ENCODE data around the gene MRPL4.
A peak's percentile ranks its signal among the peaks of the same experiment; 100 is the strongest.
"Not testable (repeated sequence)": the region's sequence is repeated elsewhere in the genome, so short reads cannot be mapped to it uniquely, and the experiment has no call there.

The MRPL4 gene

DNA sequence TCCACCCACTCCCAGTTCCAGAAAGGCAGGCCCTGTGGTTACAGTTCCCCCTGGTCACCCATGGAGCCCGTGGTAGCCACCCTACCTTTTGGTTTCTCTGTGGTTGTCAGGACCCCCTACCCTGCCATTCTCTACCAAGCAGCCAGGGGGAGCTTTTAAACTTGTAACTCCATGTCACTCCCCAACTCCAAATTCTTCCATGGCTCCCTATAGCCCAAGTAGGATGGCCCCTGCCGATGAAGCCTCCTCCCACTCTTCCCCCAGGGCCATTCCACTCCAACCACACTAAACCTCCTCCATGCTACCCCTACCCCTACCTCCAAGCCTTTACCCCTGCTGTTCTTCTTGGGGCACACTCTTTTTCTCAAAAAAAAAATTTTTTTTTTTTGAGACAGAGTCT lies 23.1 kb upstream of the MRPL4 start:
- TF ChIP-seq, protein P1, sequence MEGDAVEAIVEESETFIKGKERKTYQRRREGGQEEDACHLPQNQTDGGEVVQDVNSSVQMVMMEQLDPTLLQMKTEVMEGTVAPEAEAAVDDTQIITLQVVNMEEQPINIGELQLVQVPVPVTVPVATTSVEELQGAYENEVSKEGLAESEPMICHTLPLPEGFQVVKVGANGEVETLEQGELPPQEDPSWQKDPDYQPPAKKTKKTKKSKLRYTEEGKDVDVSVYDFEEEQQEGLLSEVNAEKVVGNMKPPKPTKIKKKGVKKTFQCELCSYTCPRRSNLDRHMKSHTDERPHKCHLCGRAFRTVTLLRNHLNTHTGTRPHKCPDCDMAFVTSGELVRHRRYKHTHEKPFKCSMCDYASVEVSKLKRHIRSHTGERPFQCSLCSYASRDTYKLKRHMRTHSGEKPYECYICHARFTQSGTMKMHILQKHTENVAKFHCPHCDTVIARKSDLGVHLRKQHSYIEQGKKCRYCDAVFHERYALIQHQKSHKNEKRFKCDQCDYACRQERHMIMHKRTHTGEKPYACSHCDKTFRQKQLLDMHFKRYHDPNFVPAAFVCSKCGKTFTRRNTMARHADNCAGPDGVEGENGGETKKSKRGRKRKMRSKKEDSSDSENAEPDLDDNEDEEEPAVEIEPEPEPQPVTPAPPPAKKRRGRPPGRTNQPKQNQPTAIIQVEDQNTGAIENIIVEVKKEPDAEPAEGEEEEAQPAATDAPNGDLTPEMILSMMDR (IDR thresholded peaks at IDR 0.05; ENCODE audit: low read depth, low read length, missing control alignments) = peak; percentile 60
- no peak overlapping the region for H3K4me3 ChIP-seq (replicated peaks; ENCODE audit: low read depth, low read length)
- DNase-seq (ENCODE audit: extremely low read depth, low read depth) = no peak

DNA sequence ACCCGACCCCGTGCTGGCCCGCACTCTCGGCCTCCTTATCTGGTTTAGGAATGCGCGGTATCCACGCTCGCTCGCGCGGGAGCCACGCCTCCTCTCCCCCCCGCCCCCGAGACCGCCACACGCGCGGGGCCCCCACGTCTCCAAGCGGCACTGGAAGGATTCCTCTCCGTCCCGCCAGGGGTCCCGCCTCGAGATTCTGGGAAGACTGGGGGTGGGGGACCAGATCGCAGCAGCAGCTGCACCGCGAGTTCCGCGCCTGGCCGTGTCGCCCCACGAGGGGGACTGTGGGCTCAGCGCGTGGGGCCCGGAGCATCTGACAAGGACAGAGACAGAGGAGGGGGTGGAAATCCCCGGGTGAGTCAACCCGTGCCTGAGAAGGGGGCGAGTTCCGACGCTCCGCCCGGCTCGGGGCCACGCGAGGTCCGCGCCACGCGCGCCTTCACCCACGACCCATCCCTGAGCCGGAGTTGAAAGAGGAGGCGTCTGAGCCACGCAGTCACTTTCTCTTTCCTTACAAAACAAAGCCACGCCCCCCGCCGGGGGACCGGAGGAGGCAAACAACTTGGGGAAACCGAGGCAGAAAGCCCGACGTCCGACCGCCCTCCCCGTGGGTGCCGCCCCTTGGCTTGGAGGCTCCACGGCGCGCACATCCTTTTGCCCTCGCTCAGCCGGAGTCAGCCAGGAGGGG lies 21.7 kb upstream of the MRPL4 start:
- H3K4me3 ChIP-seq (replicated peaks; ENCODE audit: low read depth, low read length) = peak overlapping the region; percentile 75
- TF ChIP-seq, protein P1 (IDR thresholded peaks at IDR 0.05; ENCODE audit: low read depth, low read length, missing control alignments) = no peak
- no peak for DNase-seq (ENCODE audit: extremely low read depth, low read depth)

DNA sequence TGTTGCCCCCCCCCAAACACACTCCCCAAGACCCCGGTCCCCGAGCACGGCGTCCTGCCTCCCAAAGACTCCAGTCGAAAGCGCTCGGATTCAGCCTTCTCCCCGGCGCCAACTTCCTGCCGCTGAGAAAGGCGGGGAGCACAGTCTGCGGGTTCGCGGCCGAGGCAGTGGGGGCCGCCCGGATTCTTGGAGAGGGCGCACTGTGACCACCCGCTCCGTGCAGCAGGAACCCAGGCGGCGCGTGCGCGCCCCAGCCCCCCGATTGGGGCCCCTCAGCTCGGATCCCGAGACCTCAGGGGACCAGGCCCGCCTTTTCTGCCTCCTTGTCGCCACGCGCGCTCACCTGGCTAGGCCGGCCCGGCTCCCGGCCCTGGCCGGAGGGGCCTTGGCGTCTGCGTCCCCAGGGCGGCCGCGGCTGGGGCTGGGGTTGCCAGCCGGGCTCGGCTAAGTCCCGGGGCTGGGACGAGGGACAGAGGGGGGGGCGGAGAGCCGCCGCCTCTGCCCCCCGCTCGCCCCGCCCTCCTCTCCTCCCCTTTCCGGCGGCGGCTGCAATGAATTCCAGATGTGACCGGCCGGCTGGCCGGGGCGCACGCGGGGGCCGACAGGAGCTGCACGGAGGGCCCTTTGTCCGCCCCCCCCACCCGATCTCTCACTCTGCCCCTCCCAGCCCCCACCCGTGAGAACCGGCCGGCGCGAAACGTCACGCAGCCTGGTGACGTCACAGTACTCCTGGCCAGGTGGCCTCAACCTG lies 21.0 kb upstream of the MRPL4 start, which contains the start of gene S1PR2:
Gene S1PR2 (minus strand): TSS at position 471 of the 751 bp plus-strand sequence. CDS start 6,426 bp downstream, outside the sequence.
- peak within 1 kb of the TSS; percentile 75 for H3K4me3 ChIP-seq (replicated peaks; ENCODE audit: low read depth, low read length)
- DNase-seq (ENCODE audit: extremely low read depth, low read depth) = no peak
- TF ChIP-seq, protein P1 (IDR thresholded peaks at IDR 0.05; ENCODE audit: low read depth, low read length, missing control alignments) = no peak

DNA sequence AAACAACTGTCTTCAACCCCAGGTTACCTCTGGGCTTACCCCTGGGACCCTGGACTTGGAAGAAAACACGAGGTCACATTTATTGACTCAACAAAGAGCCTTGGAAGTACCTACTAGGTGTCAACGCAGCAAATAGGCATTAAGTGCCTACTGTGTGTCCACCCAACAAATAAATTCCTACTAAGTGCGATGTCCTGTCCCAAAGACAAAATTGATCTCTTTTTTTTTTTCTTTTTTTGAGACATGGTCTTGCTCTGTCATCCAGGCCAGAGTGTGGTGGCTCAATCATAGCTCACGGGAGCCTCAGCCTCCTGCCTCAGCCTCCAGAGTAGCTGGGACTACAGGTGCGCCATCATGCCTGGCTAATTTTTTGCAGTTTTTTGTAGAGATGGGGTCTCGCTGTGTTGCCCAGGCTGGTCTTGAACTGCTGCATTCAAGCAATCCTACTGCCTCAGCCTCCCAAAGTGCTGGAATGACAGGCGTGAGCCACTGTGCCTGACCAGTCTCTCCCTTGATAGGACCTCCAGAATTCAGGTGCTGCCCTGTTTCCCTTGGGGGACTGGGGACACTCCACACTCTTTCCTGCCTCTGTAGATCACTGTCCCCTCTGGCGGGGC lies 20.3 kb upstream of the MRPL4 start:
- H3K4me3 ChIP-seq (replicated peaks; ENCODE audit: low read depth, low read length) = peak overlapping the region; percentile 75; the same call in 1 of the 2 replicates
- no peak for DNase-seq (ENCODE audit: extremely low read depth, low read depth)
- TF ChIP-seq, protein P1 (IDR thresholded peaks at IDR 0.05; ENCODE audit: low read depth, low read length, missing control alignments) = no peak

DNA sequence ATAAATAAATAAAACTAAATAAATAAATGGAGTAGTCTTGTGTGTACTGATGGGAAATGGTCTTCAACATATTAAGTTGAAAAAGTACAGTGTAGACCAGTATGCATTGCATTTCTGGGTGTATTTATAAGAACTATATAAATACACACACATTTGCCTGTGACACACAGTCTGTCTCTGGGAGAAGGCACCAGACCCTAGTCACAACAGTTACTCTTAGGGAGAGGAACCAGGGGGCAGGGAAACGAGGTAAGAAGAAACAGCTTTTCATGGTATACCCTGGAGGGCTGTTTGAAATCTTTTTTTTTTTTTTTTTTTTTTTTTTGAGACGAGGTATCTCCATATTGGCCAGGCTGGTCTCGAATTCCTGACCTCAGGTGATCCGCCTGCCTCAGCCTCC lies 18.1 kb upstream of the MRPL4 start:
- H3K4me3 ChIP-seq (replicated peaks; ENCODE audit: low read depth, low read length) = no peak overlapping the region
- TF ChIP-seq, protein P1 (IDR thresholded peaks at IDR 0.05; ENCODE audit: low read depth, low read length, missing control alignments) = no peak
- no peak for DNase-seq (ENCODE audit: extremely low read depth, low read depth)

DNA sequence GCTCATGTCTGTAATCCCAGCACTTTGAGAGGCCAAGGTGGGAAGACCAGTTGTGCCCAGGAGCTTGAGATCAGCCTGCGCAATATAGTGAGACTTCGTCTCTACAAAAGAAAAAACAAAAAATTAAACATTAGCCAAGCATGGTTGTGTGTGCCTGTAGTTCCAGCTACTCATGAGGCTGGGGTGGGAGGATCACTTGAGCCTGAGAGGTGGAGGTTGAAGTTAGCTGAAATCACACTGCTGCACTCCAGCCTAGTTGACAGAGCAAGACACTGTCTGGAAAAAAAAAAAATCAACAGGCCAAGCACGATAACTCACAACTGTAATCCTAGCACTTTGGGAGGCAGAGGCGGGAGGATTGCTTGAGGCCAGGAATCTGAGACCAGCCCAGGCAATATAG lies 17.0 kb upstream of the MRPL4 start:
- no peak for DNase-seq (ENCODE audit: extremely low read depth, low read depth)
- H3K4me3 ChIP-seq (replicated peaks; ENCODE audit: low read depth, low read length) = no peak overlapping the region
- TF ChIP-seq, protein P1 (IDR thresholded peaks at IDR 0.05; ENCODE audit: low read depth, low read length, missing control alignments) = no peak

DNA sequence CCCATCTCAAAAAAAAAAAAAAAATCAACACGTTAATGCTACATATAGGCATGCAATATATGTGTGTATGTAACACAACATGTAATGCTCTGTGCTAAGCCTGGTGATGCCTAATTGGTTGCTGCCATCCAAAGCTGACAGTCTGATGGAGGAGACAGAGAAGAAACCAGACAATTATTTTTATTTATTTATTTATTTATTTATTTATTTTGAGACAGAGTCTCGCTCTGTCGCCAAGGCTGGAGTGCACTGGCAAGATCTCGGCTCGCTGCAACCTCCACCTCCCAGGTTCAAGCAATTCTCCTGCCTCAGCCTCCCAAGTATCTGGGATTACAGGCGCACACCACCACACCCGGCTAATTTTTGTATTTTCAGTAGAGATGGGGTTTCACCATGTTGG lies 16.6 kb upstream of the MRPL4 start:
- not testable (repeated sequence) for H3K4me3 ChIP-seq (replicated peaks; ENCODE audit: low read depth, low read length); DNase-seq (ENCODE audit: extremely low read depth, low read depth)

All from HFF-Myc (cell line).